Transverse colon (tissue), 3 donors: ENCODE data around the gene LILRB2.
"Not testable (repeated sequence)": the region's sequence is repeated elsewhere in the genome, so short reads cannot be mapped to it uniquely, and the experiment has no call there.

ENCODE experiments used
- CTCF ChIP-seq, 5 experiments: fragments of 200-600 bp in 3 of 5; fragments of 450-650 bp in 2 of 5; sonication (generic) in 3 of 5; IDR thresholded peaks; 1 replicate in 2 of 5; 2 replicates in 3 of 5; pipeline ENCODE4 v1.5.1; 2016 to 2017; ENCODE audit warnings: antibody characterized with exemption in 5 of 5, inconsistent platforms in 3 of 5, mild to moderate bottlenecking in 2 of 5, moderate library complexity in 1 of 5
- EP300 ChIP-seq: sonication (generic); formaldehyde crosslinking; IDR thresholded peaks from one replicate; pipeline ENCODE4 v1.6.1; 2017; ENCODE audit warnings: antibody characterized with exemption, low read depth

GRCh38 chr19:54278056-54278455 is 2.9 kb downstream of the LILRB2 start:
- TF ChIP-seq CTCF (IDR thresholded peaks at IDR 0.05); EP300: not testable (repeated sequence)
